ENCODE results near the gene SLC66A1.

SLC66A1 gene

DNA sequence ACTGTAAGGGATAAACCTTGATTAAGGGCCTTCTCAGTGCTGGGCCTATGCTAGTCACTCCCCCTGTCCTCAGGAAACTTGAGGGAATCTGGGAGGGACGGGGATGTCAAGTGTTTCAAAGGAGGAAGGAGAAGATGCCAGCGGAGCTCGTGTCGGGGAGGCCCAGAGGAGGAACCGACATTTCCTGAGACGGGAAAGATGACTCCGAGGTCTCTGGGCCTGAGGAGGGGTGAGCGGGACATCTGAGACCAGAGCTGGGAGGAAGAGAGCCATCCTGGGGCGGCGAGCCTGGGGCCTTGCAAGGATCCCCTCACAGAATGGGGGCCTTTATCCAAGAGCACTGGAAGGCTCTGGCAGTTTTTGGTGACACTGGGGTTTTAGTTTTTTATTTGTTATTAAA is 10.4 kb downstream of the SLC66A1 start:
- H3K4me2 ChIP-seq (ENCODE audit: low read depth, low read length), result no peak overlapping the region
- H3K27ac ChIP-seq (ENCODE audit: low read length), result no peak overlapping the region
- no peak overlapping the region for H2AFZ ChIP-seq (ENCODE audit: low read length)
- TF ChIP-seq EZH2phosphoT487 (IDR thresholded peaks at IDR 0.05; ENCODE audit: low read length) (no peak), CTCF (IDR thresholded peaks at IDR 0.05; ENCODE audit: low read length) (no peak), EZH2 (optimal IDR thresholded peaks at IDR 0.05; ENCODE audit: low read depth, low read length) (no peak)
- no peaks in the 10 kb centered on the region for H3K9me3 ChIP-seq (replicated peaks; ENCODE audit: insufficient read depth, low read length)
- H3K9ac ChIP-seq (ENCODE audit: low read length), result no peak overlapping the region
- H3K4me1 ChIP-seq (ENCODE audit: low read length), result no peaks in the 10 kb centered on the region
- no peaks in the 10 kb centered on the region for H4K20me1 ChIP-seq (ENCODE audit: insufficient read depth, low read length)
- H3K36me3 ChIP-seq (replicated peaks; ENCODE audit: insufficient read depth, low read length), result no peaks in the 10 kb centered on the region
- no peaks in the 10 kb centered on the region for H3K79me2 ChIP-seq (ENCODE audit: low read length)
- DNase-seq, result no peak
- no peaks in the 10 kb centered on the region for H3K9me2 ChIP-seq (replicated peaks; ENCODE audit: insufficient read depth, low read length)
- H3K27me3 ChIP-seq (replicated peaks; ENCODE audit: insufficient read depth, low read length), result no peaks in the 10 kb centered on the region
- no peaks in the 10 kb centered on the region for H3F3A ChIP-seq (ENCODE audit: insufficient read depth, low read length)
- H3K4me3 ChIP-seq (ENCODE audit: low read length), result no peak overlapping the region

DNA sequence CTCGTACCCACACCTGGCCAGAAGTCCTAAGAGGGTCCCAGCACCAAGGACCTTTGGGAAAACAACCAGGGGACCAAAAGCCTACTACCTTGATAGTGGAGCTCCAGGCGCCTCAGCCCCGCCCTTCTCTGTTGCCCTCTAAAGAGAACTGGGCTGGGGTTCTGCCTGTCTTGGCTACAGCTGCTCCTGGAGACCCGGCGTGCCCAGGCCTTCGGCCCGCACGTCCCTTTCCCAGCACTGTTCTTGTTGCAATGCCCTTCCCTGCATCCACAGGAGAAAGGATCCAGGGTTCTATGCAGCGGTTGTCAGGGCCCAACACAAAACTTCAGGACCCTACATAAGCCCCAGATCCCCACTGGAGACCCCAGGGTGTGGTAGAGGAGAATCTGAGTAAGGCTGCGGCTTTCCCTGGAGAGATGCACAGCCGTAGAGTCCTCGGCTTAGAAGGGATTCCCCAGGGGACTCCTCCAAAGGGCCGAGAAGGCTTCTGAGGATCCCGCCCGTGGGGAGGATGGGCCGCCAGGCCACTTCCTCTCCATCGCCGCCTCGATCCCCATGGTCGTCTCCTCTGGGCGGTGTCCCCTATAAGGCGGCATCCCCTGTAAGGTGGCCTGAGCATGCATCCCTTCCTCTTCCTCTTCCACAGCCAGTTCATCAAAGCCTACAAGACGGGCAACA is 12.0 kb downstream of the SLC66A1 start:
- H3K27me3 ChIP-seq (replicated peaks; ENCODE audit: insufficient read depth, low read length), result no peaks in the 10 kb centered on the region
- no peaks in the 10 kb centered on the region for H3F3A ChIP-seq (ENCODE audit: insufficient read depth, low read length)
- no peaks in the 10 kb centered on the region for H3K9me2 ChIP-seq (replicated peaks; ENCODE audit: insufficient read depth, low read length)
- no peak overlapping the region for H3K4me3 ChIP-seq (ENCODE audit: low read length)
- no peaks in the 10 kb centered on the region for H3K9me3 ChIP-seq (replicated peaks; ENCODE audit: insufficient read depth, low read length)
- no peak for DNase-seq
- H3K36me3 ChIP-seq (replicated peaks; ENCODE audit: insufficient read depth, low read length), result no peaks in the 10 kb centered on the region
- no peaks in the 10 kb centered on the region for H3K4me1 ChIP-seq (ENCODE audit: low read length)
- H3K4me2 ChIP-seq (ENCODE audit: low read depth, low read length), result no peak overlapping the region
- TF ChIP-seq EZH2phosphoT487 (IDR thresholded peaks at IDR 0.05; ENCODE audit: low read length) (no peak), EZH2 (optimal IDR thresholded peaks at IDR 0.05; ENCODE audit: low read depth, low read length) (no peak), CTCF (IDR thresholded peaks at IDR 0.05; ENCODE audit: low read length) (no peak)
- no peak overlapping the region for H2AFZ ChIP-seq (ENCODE audit: low read length)
- no peaks in the 10 kb centered on the region for H3K79me2 ChIP-seq (ENCODE audit: low read length)
- H4K20me1 ChIP-seq (ENCODE audit: insufficient read depth, low read length), result no peaks in the 10 kb centered on the region
- no peak overlapping the region for H3K9ac ChIP-seq (ENCODE audit: low read length)
- no peak overlapping the region for H3K27ac ChIP-seq (ENCODE audit: low read length)

DNA sequence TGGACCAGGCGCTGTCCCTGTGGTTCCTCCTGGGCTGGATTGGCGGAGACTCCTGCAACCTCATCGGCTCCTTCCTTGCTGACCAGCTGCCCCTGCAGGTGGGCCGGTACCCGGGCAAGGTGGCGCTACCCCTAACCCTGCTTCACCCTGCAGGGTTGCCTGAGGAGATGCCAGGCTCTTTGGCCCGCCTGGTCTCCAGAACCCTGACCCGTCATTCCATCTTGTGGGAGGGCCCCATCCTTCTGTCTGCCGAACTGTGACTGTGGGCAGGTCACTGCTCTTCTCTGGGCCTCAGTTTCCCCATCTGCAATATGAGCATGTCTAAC is 12.5 kb downstream of the SLC66A1 start:
- no peaks in the 10 kb centered on the region for H4K20me1 ChIP-seq (ENCODE audit: insufficient read depth, low read length)
- no peaks in the 10 kb centered on the region for H3F3A ChIP-seq (ENCODE audit: insufficient read depth, low read length)
- no peaks in the 10 kb centered on the region for H3K9me2 ChIP-seq (replicated peaks; ENCODE audit: insufficient read depth, low read length)
- H3K27ac ChIP-seq (ENCODE audit: low read length), result no peak overlapping the region
- H3K9me3 ChIP-seq (replicated peaks; ENCODE audit: insufficient read depth, low read length), result no peaks in the 10 kb centered on the region
- H3K4me1 ChIP-seq (ENCODE audit: low read length), result no peaks in the 10 kb centered on the region
- no peaks in the 10 kb centered on the region for H3K79me2 ChIP-seq (ENCODE audit: low read length)
- H3K9ac ChIP-seq (ENCODE audit: low read length), result no peak overlapping the region
- TF ChIP-seq EZH2phosphoT487 (IDR thresholded peaks at IDR 0.05; ENCODE audit: low read length), result no peak
- no peak overlapping the region for H3K4me2 ChIP-seq (ENCODE audit: low read depth, low read length)
- no peaks in the 10 kb centered on the region for H3K27me3 ChIP-seq (replicated peaks; ENCODE audit: insufficient read depth, low read length)
- H3K4me3 ChIP-seq (ENCODE audit: low read length), result no peak overlapping the region
- no peaks in the 10 kb centered on the region for H3K36me3 ChIP-seq (replicated peaks; ENCODE audit: insufficient read depth, low read length)
- DNase-seq, result no peak
- no peak overlapping the region for H2AFZ ChIP-seq (ENCODE audit: low read length)

GRCh38 chr1:19325368-19325957 is 13.3 kb downstream of the SLC66A1 start:
- TF ChIP-seq EZH2 (optimal IDR thresholded peaks at IDR 0.05; ENCODE audit: low read depth, low read length) (no peak), EZH2phosphoT487 (IDR thresholded peaks at IDR 0.05; ENCODE audit: low read length) (no peak), CTCF (IDR thresholded peaks at IDR 0.05; ENCODE audit: low read length) (no peak)

More at GRCh38 chr1:19325368-19325957, 13.3 kb downstream of the SLC66A1 start:
- no peaks in the 10 kb centered on the region for H3F3A ChIP-seq (ENCODE audit: insufficient read depth, low read length)
- no peak overlapping the region for H3K27ac ChIP-seq (ENCODE audit: low read length)
- no peak overlapping the region for H2AFZ ChIP-seq (ENCODE audit: low read length)
- no peak overlapping the region for H3K4me2 ChIP-seq (ENCODE audit: low read depth, low read length)
- H3K9me3 ChIP-seq (replicated peaks; ENCODE audit: insufficient read depth, low read length), result no peaks in the 10 kb centered on the region
- no peak for DNase-seq
- no peaks in the 10 kb centered on the region for H3K4me1 ChIP-seq (ENCODE audit: low read length)
- no peak overlapping the region for H3K9ac ChIP-seq (ENCODE audit: low read length)
- H3K4me3 ChIP-seq (ENCODE audit: low read length), result no peak overlapping the region
- no peaks in the 10 kb centered on the region for H3K27me3 ChIP-seq (replicated peaks; ENCODE audit: insufficient read depth, low read length)
- H3K79me2 ChIP-seq (ENCODE audit: low read length), result no peaks in the 10 kb centered on the region
- H3K9me2 ChIP-seq (replicated peaks; ENCODE audit: insufficient read depth, low read length), result no peaks in the 10 kb centered on the region
- no peaks in the 10 kb centered on the region for H3K36me3 ChIP-seq (replicated peaks; ENCODE audit: insufficient read depth, low read length)
- no peaks in the 10 kb centered on the region for H4K20me1 ChIP-seq (ENCODE audit: insufficient read depth, low read length)

Measured in MM.1S (cell line).